ENCODE measurements around the gene NAA80. TPM values are rescaled to one million over a fixed set of nuclear protein-coding genes. Genes with fewer than 3 reads are reported as not detected.

Gene NAA80
- total and polyA plus RNA-seq, 2 of the 13 experiments (the other 11 are each of a cell fraction or from before 2014, with no cell fraction given): 3.4 to 8.7 TPM

DNA sequence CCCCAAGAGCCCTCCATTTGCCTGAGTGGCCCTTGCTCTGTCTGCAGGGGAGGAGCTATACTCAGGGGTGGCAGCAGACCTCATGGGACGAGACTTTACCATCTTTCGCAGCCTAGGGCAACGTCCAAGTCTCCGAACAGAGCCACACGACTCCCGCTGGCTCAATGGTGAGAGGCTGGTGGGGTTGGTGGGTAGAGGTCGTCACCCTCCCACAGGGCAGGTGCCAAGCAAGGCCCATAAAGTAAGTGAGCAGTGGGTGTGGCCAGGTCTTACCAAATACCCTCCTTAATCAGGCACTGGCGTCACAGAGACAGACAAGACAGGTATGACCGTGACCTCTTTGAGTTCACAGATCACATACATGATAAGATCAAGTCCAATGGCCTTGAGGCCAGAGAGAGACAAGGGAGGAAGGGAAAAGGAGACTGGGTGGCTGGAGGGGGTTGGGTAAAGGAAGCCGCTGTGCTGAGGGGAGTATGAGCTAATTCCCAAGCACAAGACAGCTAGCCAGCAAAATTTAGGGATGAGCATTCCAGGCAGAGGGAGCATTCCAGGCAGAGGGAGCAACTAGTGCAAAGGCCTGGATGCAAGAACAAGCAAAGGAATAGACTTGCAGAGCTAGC lies 27.8 kb downstream of the NAA80 start (continued):
- TF ChIP-seq, protein P1, sequence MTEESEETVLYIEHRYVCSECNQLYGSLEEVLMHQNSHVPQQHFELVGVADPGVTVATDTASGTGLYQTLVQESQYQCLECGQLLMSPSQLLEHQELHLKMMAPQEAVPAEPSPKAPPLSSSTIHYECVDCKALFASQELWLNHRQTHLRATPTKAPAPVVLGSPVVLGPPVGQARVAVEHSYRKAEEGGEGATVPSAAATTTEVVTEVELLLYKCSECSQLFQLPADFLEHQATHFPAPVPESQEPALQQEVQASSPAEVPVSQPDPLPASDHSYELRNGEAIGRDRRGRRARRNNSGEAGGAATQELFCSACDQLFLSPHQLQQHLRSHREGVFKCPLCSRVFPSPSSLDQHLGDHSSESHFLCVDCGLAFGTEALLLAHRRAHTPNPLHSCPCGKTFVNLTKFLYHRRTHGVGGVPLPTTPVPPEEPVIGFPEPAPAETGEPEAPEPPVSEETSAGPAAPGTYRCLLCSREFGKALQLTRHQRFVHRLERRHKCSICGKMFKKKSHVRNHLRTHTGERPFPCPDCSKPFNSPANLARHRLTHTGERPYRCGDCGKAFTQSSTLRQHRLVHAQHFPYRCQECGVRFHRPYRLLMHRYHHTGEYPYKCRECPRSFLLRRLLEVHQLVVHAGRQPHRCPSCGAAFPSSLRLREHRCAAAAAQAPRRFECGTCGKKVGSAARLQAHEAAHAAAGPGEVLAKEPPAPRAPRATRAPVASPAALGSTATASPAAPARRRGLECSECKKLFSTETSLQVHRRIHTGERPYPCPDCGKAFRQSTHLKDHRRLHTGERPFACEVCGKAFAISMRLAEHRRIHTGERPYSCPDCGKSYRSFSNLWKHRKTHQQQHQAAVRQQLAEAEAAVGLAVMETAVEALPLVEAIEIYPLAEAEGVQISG (CRISPR knock-in tag; IDR thresholded peaks at IDR 0.05): no peak; the same call in 1 of the 2 replicates
- TF ChIP-seq, protein P2, sequence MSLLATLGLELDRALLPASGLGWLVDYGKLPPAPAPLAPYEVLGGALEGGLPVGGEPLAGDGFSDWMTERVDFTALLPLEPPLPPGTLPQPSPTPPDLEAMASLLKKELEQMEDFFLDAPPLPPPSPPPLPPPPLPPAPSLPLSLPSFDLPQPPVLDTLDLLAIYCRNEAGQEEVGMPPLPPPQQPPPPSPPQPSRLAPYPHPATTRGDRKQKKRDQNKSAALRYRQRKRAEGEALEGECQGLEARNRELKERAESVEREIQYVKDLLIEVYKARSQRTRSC (CRISPR knock-in tag; IDR thresholded peaks at IDR 0.05; ENCODE audit: low read depth): no peak
- TF ChIP-seq EED (CRISPR knock-in tag; IDR thresholded peaks at IDR 0.05) (no peak), FOXP1 (IDR thresholded peaks at IDR 0.05) (no peak), FOXP1 (CRISPR knock-in tag; IDR thresholded peaks at IDR 0.05) (peak; percentile 41; the same call in 1 of the 2 replicates), U2AF1 (optimal IDR thresholded peaks at IDR 0.05; ENCODE audit: low read depth, low read length) (no peak), PHB2 (IDR thresholded peaks at IDR 0.05; ENCODE audit: partially characterized antibody) (no peak), SP4 (CRISPR knock-in tag; IDR thresholded peaks at IDR 0.05) (0 out of 2 replicates have a peak, but pooled peaks have one; percentile 37), TGIF2 (CRISPR knock-in tag; IDR thresholded peaks at IDR 0.05) (no peak)
- TF ChIP-seq, protein P3, sequence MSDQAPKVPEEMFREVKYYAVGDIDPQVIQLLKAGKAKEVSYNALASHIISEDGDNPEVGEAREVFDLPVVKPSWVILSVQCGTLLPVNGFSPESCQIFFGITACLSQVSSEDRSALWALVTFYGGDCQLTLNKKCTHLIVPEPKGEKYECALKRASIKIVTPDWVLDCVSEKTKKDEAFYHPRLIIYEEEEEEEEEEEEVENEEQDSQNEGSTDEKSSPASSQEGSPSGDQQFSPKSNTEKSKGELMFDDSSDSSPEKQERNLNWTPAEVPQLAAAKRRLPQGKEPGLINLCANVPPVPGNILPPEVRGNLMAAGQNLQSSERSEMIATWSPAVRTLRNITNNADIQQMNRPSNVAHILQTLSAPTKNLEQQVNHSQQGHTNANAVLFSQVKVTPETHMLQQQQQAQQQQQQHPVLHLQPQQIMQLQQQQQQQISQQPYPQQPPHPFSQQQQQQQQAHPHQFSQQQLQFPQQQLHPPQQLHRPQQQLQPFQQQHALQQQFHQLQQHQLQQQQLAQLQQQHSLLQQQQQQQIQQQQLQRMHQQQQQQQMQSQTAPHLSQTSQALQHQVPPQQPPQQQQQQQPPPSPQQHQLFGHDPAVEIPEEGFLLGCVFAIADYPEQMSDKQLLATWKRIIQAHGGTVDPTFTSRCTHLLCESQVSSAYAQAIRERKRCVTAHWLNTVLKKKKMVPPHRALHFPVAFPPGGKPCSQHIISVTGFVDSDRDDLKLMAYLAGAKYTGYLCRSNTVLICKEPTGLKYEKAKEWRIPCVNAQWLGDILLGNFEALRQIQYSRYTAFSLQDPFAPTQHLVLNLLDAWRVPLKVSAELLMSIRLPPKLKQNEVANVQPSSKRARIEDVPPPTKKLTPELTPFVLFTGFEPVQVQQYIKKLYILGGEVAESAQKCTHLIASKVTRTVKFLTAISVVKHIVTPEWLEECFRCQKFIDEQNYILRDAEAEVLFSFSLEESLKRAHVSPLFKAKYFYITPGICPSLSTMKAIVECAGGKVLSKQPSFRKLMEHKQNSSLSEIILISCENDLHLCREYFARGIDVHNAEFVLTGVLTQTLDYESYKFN (CRISPR knock-in tag; conservative IDR thresholded peaks at IDR 0.05): peak; percentile 65
- TF ChIP-seq, protein P4, sequence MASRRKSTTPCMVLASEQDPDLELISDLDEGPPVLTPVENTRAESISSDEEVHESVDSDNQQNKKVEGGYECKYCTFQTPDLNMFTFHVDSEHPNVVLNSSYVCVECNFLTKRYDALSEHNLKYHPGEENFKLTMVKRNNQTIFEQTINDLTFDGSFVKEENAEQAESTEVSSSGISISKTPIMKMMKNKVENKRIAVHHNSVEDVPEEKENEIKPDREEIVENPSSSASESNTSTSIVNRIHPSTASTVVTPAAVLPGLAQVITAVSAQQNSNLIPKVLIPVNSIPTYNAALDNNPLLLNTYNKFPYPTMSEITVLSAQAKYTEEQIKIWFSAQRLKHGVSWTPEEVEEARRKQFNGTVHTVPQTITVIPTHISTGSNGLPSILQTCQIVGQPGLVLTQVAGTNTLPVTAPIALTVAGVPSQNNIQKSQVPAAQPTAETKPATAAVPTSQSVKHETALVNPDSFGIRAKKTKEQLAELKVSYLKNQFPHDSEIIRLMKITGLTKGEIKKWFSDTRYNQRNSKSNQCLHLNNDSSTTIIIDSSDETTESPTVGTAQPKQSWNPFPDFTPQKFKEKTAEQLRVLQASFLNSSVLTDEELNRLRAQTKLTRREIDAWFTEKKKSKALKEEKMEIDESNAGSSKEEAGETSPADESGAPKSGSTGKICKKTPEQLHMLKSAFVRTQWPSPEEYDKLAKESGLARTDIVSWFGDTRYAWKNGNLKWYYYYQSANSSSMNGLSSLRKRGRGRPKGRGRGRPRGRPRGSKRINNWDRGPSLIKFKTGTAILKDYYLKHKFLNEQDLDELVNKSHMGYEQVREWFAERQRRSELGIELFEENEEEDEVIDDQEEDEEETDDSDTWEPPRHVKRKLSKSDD (CRISPR knock-in tag; IDR thresholded peaks at IDR 0.05; ENCODE audit: low read depth): no peak
